Measurements from ENCODE around the gene CA10.

The CA10 gene

GRCh38 chr17:52158450-52159042 is at the start of gene CA10:
Gene CA10 (minus strand): TSS chr17:52158714.
- DNase-seq (ENCODE audit: insufficient read length, low spot score) = no peak
- FAIRE-seq = no peak

GRCh38 chr17:52207796-52208195 is 49.3 kb upstream of the CA10 start:
- FAIRE-seq (no peak), DNase-seq (ENCODE audit: insufficient read length, low spot score) (no peak)

DNA sequence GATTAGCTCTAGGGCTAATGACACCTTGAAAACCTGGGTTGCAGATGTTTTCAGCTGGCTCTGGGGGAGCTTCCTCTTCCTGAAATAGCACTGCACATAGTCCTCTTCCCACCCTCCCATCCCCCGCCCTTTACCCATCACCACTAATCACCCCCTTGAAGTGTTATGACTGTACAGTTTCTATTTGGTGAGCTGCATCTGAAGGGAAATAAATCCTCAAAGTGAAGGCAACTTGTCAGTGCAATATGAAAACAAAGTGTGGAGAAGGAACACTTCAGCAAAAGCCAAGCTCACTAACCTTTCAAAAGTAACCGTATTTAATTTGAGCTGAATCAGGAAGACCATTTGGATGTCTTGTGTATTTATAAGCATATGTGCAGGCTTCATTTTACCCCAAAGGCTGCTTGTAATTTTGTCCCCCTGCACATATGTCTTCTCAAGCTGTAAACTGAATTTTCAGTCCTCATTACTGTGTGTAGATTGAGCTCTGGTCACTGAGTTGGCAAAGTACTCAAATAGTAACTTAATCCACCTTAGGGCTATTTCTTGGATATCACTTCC is 44.1 kb upstream of the CA10 start:
- DNase-seq (ENCODE audit: insufficient read length, low spot score) = no peak
- no peak for FAIRE-seq

GRCh38 chr17:52201767-52202519 is 43.4 kb upstream of the CA10 start:
- no peak for DNase-seq (ENCODE audit: insufficient read length, low spot score)
- no peak for FAIRE-seq

GRCh38 chr17:52191491-52191890 is 33.0 kb upstream of the CA10 start:
- no peak for FAIRE-seq
- DNase-seq (ENCODE audit: insufficient read length, low spot score) = no peak

- FAIRE-seq = no peak
- DNase-seq (ENCODE audit: insufficient read length, low spot score) = no peak
Measured at GRCh38 chr17:52181782-52182181, 23.3 kb upstream of the CA10 start.

- FAIRE-seq = no peak
- no peak for DNase-seq (ENCODE audit: insufficient read length, low spot score)
Measured at GRCh38 chr17:52178012-52178411, 19.5 kb upstream of the CA10 start.

- FAIRE-seq = no peak
- DNase-seq (ENCODE audit: insufficient read length, low spot score) = no peak
Measured at GRCh38 chr17:52170963-52171572, 12.6 kb upstream of the CA10 start.

GRCh38 chr17:52160136-52160567 is 1.6 kb upstream of the CA10 start:
- FAIRE-seq (no peak), DNase-seq (ENCODE audit: insufficient read length, low spot score) (no peak)

DNA sequence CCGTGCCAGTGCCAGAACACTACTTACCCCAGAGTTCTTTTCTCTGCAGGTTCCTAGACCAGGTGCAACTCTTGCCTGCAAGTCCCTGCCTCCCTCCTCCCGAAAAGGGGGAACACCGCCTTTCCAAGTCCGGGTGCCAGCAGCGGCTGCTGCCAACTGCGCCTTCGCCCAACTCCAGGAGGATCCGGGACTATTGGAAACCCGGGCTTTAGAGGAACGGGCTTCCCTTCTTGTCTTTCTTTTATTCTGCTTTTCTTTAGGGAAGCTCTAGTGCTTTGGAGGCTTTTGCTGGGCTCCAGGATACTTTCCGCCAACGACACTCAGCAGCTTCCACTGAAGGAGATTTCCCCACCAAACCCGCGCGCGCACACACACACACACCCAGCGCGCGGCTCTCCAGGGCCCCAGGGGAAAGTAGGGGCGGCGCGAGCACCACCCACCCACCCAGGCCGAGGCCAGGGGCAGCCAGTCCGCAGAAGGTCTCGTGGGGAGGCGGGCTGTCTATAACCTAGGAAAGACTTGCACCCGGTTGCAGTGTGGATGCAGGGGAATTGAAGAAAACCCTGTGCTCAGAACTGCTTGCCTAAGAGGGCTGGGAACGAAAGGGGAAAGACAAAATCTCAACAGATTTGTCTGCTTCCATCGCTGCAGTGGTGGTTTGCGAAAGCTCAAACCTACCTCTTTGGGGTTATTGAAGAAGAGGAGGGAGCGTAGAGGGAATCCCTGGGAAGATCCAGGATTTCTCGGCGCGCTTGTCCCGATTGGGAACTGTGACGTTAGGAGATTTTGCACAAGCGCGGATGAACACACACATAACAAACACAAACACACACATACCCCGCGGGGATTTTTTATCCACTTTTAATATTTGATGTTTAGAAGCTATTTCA is 977 bp upstream of the CA10 start:
- DNase-seq (ENCODE audit: insufficient read length, low spot score) (no peak), FAIRE-seq (no peak)

- no peak for FAIRE-seq
- no peak for DNase-seq (ENCODE audit: insufficient read length, low spot score)
Measured at GRCh38 chr17:52157603-52158449, 688 bp downstream of the CA10 start.

- FAIRE-seq (no peak), DNase-seq (ENCODE audit: insufficient read length, low spot score) (no peak)
Measured at GRCh38 chr17:52156576-52157570, 1.6 kb downstream of the CA10 start.

DNA sequence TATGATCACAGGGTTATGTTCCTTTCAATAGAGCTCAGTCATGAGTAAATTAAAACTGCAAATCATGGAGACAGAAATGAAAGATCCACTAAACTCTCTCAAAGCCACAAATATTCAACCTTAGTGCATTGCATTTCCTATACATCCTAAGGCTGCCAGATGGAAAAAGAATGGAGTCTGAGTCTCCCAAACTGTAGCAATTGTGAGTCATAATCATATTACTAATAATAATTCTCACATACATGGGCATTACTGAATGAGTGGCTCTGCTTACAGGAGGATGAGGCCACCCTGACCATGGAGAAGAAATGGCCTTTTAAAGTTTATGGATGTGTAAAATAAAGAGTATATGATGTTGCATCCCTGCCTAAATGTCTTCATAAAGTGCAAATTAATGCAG is 3.2 kb downstream of the CA10 start:
- no peak for DNase-seq (ENCODE audit: insufficient read length, low spot score)
- FAIRE-seq = no peak

- no peak for FAIRE-seq
- no peak for DNase-seq (ENCODE audit: insufficient read length, low spot score)
Measured at GRCh38 chr17:52154466-52154865, 4.0 kb downstream of the CA10 start.

- FAIRE-seq (no peak), DNase-seq (ENCODE audit: insufficient read length, low spot score) (no peak)
Measured at GRCh38 chr17:52150935-52151334, 7.6 kb downstream of the CA10 start.

DNA sequence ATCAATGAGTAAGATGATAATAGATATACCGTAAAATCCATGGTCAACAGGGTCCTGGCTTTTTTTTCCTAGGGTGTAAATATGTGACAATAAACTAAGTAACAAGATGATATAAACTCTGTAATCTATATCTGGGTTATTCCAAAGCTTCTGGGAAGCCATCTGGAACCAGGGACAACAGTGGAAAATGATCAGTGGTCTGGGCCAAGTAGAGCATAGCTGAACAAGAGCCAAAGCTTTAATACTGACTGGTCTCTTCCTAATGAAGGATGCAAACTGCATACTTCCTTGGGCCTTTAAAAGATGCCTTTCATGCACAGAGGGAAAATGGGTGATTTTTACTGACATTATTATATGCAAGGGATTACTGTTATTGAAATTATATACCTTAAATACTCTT is 8.9 kb downstream of the CA10 start:
- DNase-seq (ENCODE audit: insufficient read length, low spot score) (no peak), FAIRE-seq (no peak)

GRCh38 chr17:52148969-52149351 is 9.6 kb downstream of the CA10 start:
- FAIRE-seq = no peak
- no peak for DNase-seq (ENCODE audit: insufficient read length, low spot score)

DNA sequence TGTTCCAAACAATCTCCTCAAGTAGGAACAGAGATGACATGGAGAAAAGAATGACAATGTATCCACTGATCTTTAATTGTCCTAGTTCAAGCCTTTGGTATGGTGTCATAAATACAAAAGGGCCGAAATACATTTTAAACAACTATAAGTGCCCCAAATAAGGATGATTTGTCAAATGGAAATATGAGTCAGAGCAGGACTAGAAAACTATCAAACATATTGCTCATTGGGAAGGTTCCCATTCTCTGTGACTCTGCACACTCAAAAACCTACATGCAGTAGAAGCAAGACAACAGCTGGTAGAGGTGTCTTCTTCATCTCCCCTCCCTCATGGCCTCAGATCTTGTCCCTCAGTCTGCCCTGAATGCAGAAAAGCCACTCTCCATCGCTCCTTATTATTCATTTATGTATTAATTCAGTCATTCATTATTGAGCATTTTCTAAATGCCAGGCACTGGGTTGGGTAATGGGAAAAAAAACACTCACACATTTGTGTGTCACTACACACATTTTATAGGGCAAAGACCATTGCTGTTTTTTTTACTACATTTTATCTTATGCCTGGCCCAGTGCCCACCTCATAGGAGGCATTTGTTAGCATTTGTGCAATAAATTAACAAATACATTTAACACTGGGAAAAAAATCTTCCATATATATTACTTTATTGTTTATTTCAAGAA is 10.1 kb downstream of the CA10 start:
- DNase-seq (ENCODE audit: insufficient read length, low spot score) = no peak
- no peak for FAIRE-seq

Measured in HTR-8/SVneo (cell line).